BLaER1 treated with 17β-estradiol and CSF1 and Interleukin-3, amounts not matched to agents 10 nM and 100 nM (cell line): ENCODE results near the gene LRATD1.
A peak's percentile ranks its signal among the peaks of the same experiment; 100 is the strongest.

Experiments used
- H3K27ac ChIP-seq, 11 experiments: shearing (Covaris generic); formaldehyde crosslinking; 2 replicates each; pipeline ENCODE4 v1.8.1; 2022
- H3K27me3 ChIP-seq, 11 experiments: shearing (Covaris generic); formaldehyde crosslinking; 2 replicates each; pipeline ENCODE4 v1.8.1; 2022
- H3K36me3 ChIP-seq, 11 experiments: shearing (Covaris generic); formaldehyde crosslinking; 2 replicates each; pipeline ENCODE4 v1.8.1; 2022
- H3K4me1 ChIP-seq, 10 experiments: shearing (Covaris generic); formaldehyde crosslinking; 2 replicates each; pipeline ENCODE4 v1.8.1; 2022
- H3K4me2 ChIP-seq, 11 experiments: shearing (Covaris generic); formaldehyde crosslinking; 2 replicates each; pipeline ENCODE4 v1.8.1; 2022
- H3K4me3 ChIP-seq, 10 experiments: shearing (Covaris generic); formaldehyde crosslinking; 2 replicates each; pipeline ENCODE4 v1.8.1; 2022
- H3K9ac ChIP-seq, 11 experiments: shearing (Covaris generic); formaldehyde crosslinking; 2 replicates each; pipeline ENCODE4 v1.8.1; 2022
- H3K9me3 ChIP-seq, 11 experiments: shearing (Covaris generic); formaldehyde crosslinking; replicated peaks in 1 of 11; 2 replicates each; pipeline ENCODE4 v1.8.1; 2022
- H4K20me1 ChIP-seq, 11 experiments: shearing (Covaris generic); formaldehyde crosslinking; 2 replicates each; pipeline ENCODE4 v1.8.1; 2022
- Cebpa-rat ChIP-seq, 11 experiments: shearing (Covaris generic); IDR thresholded peaks; 2 replicates each; pipeline ENCODE4 v1.8.1; 2022

Gene LRATD1

DNA sequence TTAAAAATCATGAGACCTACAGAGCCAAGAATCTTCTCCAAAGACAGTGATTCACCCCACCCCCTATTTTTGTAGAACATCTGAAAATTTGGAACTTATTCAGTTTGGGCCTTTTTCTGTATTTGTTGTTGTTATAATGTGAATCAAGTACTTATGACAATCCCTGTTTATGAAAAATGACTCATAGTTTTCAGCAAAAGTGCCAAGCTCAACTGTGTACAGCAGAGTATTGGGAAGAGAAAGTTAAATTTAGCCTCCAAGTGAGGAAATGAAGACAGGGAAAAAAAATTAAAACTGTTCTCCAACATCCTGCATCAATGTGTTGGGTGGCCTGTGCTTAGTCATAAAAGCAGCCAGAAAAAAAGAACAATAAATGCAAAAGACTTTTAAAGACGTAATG is 46.2 kb downstream of the LRATD1 start:
- H3K9me3 ChIP-seq: no peaks in the 10 kb centered on the region
- peaks cover 0 to 29% (median 0%) of the 10 kb centered on the region in 10 experiments; a peak in 4 of 20 replicates for H3K4me1 ChIP-seq
- H3K4me2 ChIP-seq: peak overlapping the region in 3 of 11 experiments; percentile 1 to 51 (median 20); a peak in 3 of 22 replicates
- no peaks in the 10 kb centered on the region for H3K27me3 ChIP-seq
- H3K9ac ChIP-seq: no peak overlapping the region
- no peak overlapping the region for H3K27ac ChIP-seq
- no peak for TF ChIP-seq Cebpa-rat (IDR thresholded peaks at IDR 0.05)
- no peaks in the 10 kb centered on the region for H4K20me1 ChIP-seq
- H3K36me3 ChIP-seq: no peaks in the 10 kb centered on the region
- H3K4me3 ChIP-seq: no peak overlapping the region

DNA sequence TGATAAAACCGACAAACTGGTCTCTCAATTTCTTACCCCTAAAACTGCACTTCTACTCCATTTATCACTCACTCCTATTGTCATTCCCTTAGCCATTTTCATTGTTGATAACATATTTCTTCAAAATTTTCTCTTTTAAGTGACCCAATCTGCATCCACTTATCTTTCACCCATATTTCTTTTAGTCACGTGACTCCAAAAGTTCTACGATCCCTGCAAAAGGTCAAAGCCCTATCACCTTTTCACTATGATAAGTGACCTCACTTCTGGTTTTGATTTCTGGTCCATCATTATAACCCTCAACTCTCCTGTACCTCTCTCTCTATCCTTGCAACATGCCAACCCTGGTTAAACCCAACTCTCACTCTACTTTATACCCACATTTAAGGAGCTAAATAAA is 49.1 kb downstream of the LRATD1 start:
- no peak for TF ChIP-seq Cebpa-rat (IDR thresholded peaks at IDR 0.05)
- Histone ChIP-seq H3K27me3 (no peaks in the 10 kb centered on the region), H3K27ac (no peak overlapping the region), H3K9me3 (no peaks in the 10 kb centered on the region), H3K9ac (no peak overlapping the region), H3K4me3 (no peak overlapping the region), H3K4me2 (peak overlapping the region in 2 of 11 experiments; percentile 18 to 45; a peak in 3 of 22 replicates), H4K20me1 (no peaks in the 10 kb centered on the region), H3K4me1 (peaks cover 0 to 29% (median 0%) of the 10 kb centered on the region in 10 experiments; a peak in 4 of 20 replicates), H3K36me3 (no peaks in the 10 kb centered on the region)
